HG03280 (cell line): ENCODE data around the gene SMPDL3A.

Experiments
- ATAC-seq: cut with Tn5 transposase; IDR thresholded peaks from one replicate; pipeline ENCODE4 v1.9.1; 2021; ENCODE audit warnings: mild to moderate bottlenecking, moderate library complexity; ENCODE audit not compliant: unreplicated experiment

The SMPDL3A gene

GRCh38 chr6:122803171-122803661 lies 14.2 kb downstream of the SMPDL3A start:
- ATAC-seq, result no peak

GRCh38 chr6:122804962-122805485 lies 16.0 kb downstream of the SMPDL3A start:
- no peak for ATAC-seq

GRCh38 chr6:122806291-122806690 lies 17.2 kb downstream of the SMPDL3A start:
- ATAC-seq, result no peak

- ATAC-seq, result no peak
These were observed 19.2 kb downstream of the SMPDL3A start for GRCh38 chr6:122808121-122808885.

GRCh38 chr6:122809001-122809400 lies 19.9 kb downstream of the SMPDL3A start:
- no peak for ATAC-seq

GRCh38 chr6:122809691-122810090 lies 20.6 kb downstream of the SMPDL3A start:
- ATAC-seq, result no peak

- no peak for ATAC-seq
These were observed 21.1 kb downstream of the SMPDL3A start for GRCh38 chr6:122810189-122810588.

- no peak for ATAC-seq
These were observed 28.3 kb downstream of the SMPDL3A start for GRCh38 chr6:122817358-122817757.

- no peak for ATAC-seq
These were observed 28.7 kb downstream of the SMPDL3A start for GRCh38 chr6:122817766-122818165.

- ATAC-seq, result no peak
These were observed 29.8 kb downstream of the SMPDL3A start for GRCh38 chr6:122818866-122819265.

GRCh38 chr6:122821095-122821494 lies 32.0 kb downstream of the SMPDL3A start:
- no peak for ATAC-seq

- ATAC-seq, result no peak
These were observed 36.1 kb downstream of the SMPDL3A start for GRCh38 chr6:122825163-122825562.

- no peak for ATAC-seq
These were observed 40.4 kb downstream of the SMPDL3A start for GRCh38 chr6:122829456-122829855.

GRCh38 chr6:122831511-122831910 lies 42.5 kb downstream of the SMPDL3A start:
- no peak for ATAC-seq

- ATAC-seq, result no peak
These were observed 43.4 kb downstream of the SMPDL3A start for GRCh38 chr6:122832459-122832858.

GRCh38 chr6:122833021-122833491 lies 44.0 kb downstream of the SMPDL3A start:
- ATAC-seq, result no peak

- ATAC-seq, result no peak
These were observed 49.2 kb downstream of the SMPDL3A start for GRCh38 chr6:122838060-122838780.

GRCh38 chr6:122839472-122839871 lies 50.4 kb downstream of the SMPDL3A start:
- ATAC-seq, result peak; percentile 95

- no peak for ATAC-seq
These were observed 50.8 kb downstream of the SMPDL3A start for GRCh38 chr6:122839906-122840305.

GRCh38 chr6:122845464-122845863 lies 56.4 kb downstream of the SMPDL3A start:
- no peak for ATAC-seq

- ATAC-seq, result no peak
These were observed 57.0 kb downstream of the SMPDL3A start for GRCh38 chr6:122845916-122846612.
